Fibroblast of lung (primary cell): ENCODE results near the gene TNIP2.

Experiments
- EZH2 ChIP-seq: IDR thresholded peaks from 2 replicates; pipeline ENCODE4 v1.5.1; 2012; ENCODE audit warnings: low read length, control low read depth, mild to moderate bottlenecking; ENCODE audit errors: missing control alignments
- TF ChIP-seq, protein P1 (sequence below), 2 donors: IDR thresholded peaks in 1 of 2; conservative IDR thresholded peaks in 1 of 2; 1 replicate in 1 of 2; 2 replicates in 1 of 2; pipeline ENCODE4 v1.5.1; 2011 to 2012; ENCODE audit warnings: low read length in 2 of 2, control low read depth in 1 of 2, inconsistent platforms in 1 of 2, low read depth in 1 of 2, mild to moderate bottlenecking in 1 of 2

DNA sequence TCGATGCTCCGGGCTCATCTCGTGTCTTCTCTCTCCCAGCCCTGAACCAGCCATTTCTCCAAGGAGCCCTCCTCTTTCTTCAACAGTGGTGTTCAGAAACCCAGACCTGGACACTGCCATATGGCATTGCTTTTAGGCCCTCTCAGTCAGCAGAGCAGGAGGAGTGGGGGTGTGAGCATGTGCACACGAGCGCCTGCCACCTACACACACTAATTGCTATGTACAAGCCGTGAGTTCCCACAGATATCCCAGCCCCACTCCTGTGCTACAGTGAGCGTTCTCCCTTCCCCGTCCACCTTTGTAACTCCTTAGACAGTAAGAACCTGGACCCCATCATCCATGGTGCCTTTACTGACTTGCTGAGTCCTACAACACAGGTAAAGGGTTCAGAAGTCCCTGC, 53.8 kb downstream of the TNIP2 start:
- TF ChIP-seq, protein P1, sequence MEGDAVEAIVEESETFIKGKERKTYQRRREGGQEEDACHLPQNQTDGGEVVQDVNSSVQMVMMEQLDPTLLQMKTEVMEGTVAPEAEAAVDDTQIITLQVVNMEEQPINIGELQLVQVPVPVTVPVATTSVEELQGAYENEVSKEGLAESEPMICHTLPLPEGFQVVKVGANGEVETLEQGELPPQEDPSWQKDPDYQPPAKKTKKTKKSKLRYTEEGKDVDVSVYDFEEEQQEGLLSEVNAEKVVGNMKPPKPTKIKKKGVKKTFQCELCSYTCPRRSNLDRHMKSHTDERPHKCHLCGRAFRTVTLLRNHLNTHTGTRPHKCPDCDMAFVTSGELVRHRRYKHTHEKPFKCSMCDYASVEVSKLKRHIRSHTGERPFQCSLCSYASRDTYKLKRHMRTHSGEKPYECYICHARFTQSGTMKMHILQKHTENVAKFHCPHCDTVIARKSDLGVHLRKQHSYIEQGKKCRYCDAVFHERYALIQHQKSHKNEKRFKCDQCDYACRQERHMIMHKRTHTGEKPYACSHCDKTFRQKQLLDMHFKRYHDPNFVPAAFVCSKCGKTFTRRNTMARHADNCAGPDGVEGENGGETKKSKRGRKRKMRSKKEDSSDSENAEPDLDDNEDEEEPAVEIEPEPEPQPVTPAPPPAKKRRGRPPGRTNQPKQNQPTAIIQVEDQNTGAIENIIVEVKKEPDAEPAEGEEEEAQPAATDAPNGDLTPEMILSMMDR (conservative IDR thresholded peaks at IDR 0.05 in 1 of 2, IDR thresholded peaks at IDR 0.05 in 1 of 2; ENCODE audit: low read depth in 1 of 2, low read length in 2 of 2): no peak
- no peak for TF ChIP-seq EZH2
